ENCODE data around the gene JADE2.

DNA sequence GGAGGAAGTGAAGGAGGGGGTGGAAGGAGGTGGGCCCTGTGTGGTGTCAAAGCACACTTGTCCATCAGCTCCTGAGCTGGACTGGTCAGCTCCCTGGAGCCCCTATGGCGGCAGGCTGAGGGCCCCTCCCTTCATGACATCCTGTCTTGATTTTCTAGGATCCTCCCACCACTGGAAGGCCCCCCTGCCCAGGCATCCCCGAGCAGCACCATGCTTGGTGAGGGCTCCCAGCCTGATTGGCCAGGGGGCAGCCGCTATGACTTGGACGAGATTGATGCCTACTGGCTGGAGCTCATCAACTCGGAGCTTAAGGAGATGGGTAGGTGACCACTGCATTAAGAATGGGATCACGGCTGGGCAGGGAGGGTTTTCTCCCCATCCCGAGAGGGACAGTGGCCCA is 34.2 kb downstream of the JADE2 start:
- no peak for TF ChIP-seq CTCF (IDR thresholded peaks at IDR 0.05; ENCODE audit: control extremely low read depth in 1 of 3, insufficient read depth in 1 of 3, low read depth in 1 of 3, low read length in 3 of 3)
- TF ChIP-seq, protein P1, sequence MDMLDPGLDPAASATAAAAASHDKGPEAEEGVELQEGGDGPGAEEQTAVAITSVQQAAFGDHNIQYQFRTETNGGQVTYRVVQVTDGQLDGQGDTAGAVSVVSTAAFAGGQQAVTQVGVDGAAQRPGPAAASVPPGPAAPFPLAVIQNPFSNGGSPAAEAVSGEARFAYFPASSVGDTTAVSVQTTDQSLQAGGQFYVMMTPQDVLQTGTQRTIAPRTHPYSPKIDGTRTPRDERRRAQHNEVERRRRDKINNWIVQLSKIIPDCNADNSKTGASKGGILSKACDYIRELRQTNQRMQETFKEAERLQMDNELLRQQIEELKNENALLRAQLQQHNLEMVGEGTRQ (IDR thresholded peaks at IDR 0.05; ENCODE audit: low read length): no peak
- TF ChIP-seq, protein P2, sequence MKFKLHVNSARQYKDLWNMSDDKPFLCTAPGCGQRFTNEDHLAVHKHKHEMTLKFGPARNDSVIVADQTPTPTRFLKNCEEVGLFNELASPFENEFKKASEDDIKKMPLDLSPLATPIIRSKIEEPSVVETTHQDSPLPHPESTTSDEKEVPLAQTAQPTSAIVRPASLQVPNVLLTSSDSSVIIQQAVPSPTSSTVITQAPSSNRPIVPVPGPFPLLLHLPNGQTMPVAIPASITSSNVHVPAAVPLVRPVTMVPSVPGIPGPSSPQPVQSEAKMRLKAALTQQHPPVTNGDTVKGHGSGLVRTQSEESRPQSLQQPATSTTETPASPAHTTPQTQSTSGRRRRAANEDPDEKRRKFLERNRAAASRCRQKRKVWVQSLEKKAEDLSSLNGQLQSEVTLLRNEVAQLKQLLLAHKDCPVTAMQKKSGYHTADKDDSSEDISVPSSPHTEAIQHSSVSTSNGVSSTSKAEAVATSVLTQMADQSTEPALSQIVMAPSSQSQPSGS (IDR thresholded peaks at IDR 0.05; ENCODE audit: low read length): no peak
- TF ChIP-seq CBX8 (IDR thresholded peaks at IDR 0.05; ENCODE audit: borderline replicate concordance, low read depth, low read length): no peak
- TF ChIP-seq JUND (IDR thresholded peaks at IDR 0.05; ENCODE audit: low read length): no peak
- no peak for TF ChIP-seq PHF8 (conservative IDR thresholded peaks at IDR 0.05; ENCODE audit: low read depth, low read length)
- TF ChIP-seq TAF1 (IDR thresholded peaks at IDR 0.05; ENCODE audit: low read depth, low read length): no peak
- no peak for TF ChIP-seq ZNF274 (IDR thresholded peaks at IDR 0.05; ENCODE audit: borderline replicate concordance, extremely low read depth, low read length)
- TF ChIP-seq POLR2AphosphoS5 (IDR thresholded peaks at IDR 0.05; ENCODE audit: low read depth, low read length): no peak

Measured in H1 (cell line).